CD4-positive, alpha-beta memory T cell (primary cell): ENCODE measurements around the gene IKZF2. TPM values are rescaled to one million over a fixed set of nuclear protein-coding genes. Genes with fewer than 3 reads are reported as not detected.

Experiments
- CTCF ChIA-PET: fragments of 350-600 bp; sonication (Branson Sonifier 250); formaldehyde crosslinking; loops from one replicate; lab custom pipeline; 2021; ENCODE audit warnings: inconsistent platforms; ENCODE audit not compliant: partially characterized antibody; lab: Charles Lee
- POLR2A ChIA-PET: fragments of 350-600 bp; sonication (Branson Sonifier 250); formaldehyde crosslinking; loops from one replicate; lab custom pipeline; 2021; ENCODE audit not compliant: partially characterized antibody; lab: Charles Lee
- DNase-seq, 5 donors: peaks; one replicate each; pipeline versions ENCODE4 v3.0.0 to v3.0.0-alpha.2; 2020 to 2022; ENCODE audit warnings: mixed read lengths in 1 of 5
- H3K27ac ChIP-seq: one replicate; pipeline ENCODE4 v1.7.0; 2013; ENCODE audit warnings: low read depth, low read length
- H3K27me3 ChIP-seq: 2 replicates; pipeline ENCODE4 v1.7.0; 2013; ENCODE audit warnings: mild to moderate bottlenecking, low read length, moderate library complexity; ENCODE audit not compliant: insufficient read depth
- H3K36me3 ChIP-seq: 2 replicates; pipeline ENCODE4 v1.7.0; 2013; ENCODE audit warnings: mild to moderate bottlenecking, low read length, moderate library complexity; ENCODE audit not compliant: insufficient read depth
- H3K4me1 ChIP-seq: 2 replicates; pipeline ENCODE4 v1.7.0; 2013; ENCODE audit warnings: mild to moderate bottlenecking, low read length, moderate library complexity; ENCODE audit not compliant: insufficient read depth
- H3K4me3 ChIP-seq, 2 donors: one replicate each; pipeline ENCODE4 v1.7.0; 2013; ENCODE audit warnings: low read length in 2 of 2, mild to moderate bottlenecking in 1 of 2
- H3K9me3 ChIP-seq, 2 donors: one replicate each; pipeline ENCODE4 v1.7.0; 2013; ENCODE audit warnings: low read length in 2 of 2, control low read depth in 1 of 2; ENCODE audit not compliant: control insufficient read depth in 1 of 2
- H3K27ac Mint-ChIP-seq, 7 donors: one replicate each; pipeline ENCODE4 v1.8.0; 2020 to 2021; ENCODE audit warnings: mixed read lengths in 7 of 7, mild to moderate bottlenecking in 6 of 7, inconsistent platforms in 3 of 7, moderate library complexity in 3 of 7
- H3K27me3 Mint-ChIP-seq, 2 donors: one replicate each; pipeline ENCODE4 v1.8.0; 2020 to 2021; ENCODE audit warnings: mixed read lengths in 2 of 2
- H3K36me3 Mint-ChIP-seq, 2 donors: one replicate each; pipeline ENCODE4 v1.8.0; 2020 to 2021; ENCODE audit warnings: mixed read lengths in 2 of 2, inconsistent platforms in 1 of 2, mild to moderate bottlenecking in 1 of 2
- H3K4me1 Mint-ChIP-seq, 4 donors: one replicate each; pipeline ENCODE4 v1.8.0; 2020 to 2021; ENCODE audit warnings: mixed read lengths in 4 of 4, mild to moderate bottlenecking in 1 of 4
- H3K4me3 Mint-ChIP-seq, 8 donors: one replicate each; pipeline ENCODE4 v1.8.0; 2020 to 2021; ENCODE audit warnings: mixed read lengths in 8 of 8, mild to moderate bottlenecking in 7 of 8, moderate library complexity in 6 of 8, inconsistent platforms in 3 of 8
- H3K9me3 Mint-ChIP-seq, 8 donors: one replicate each; pipeline ENCODE4 v1.8.0; 2020 to 2021; ENCODE audit warnings: mixed read lengths in 8 of 8, mild to moderate bottlenecking in 5 of 8, inconsistent platforms in 3 of 8, moderate library complexity in 1 of 8
- intact Hi-C: fragments of 100-400 bp; cut with micrococcal nuclease; formaldehyde crosslinking; loops from one replicate; pipeline ENCODE4 v1.15.1; 2023
- polyA plus RNA-seq, 2 donors: library from polyadenylated mRNA; unstranded; fragments of 300-500 nt; fragmentation: Illumina TruSeq; gene quantifications; one replicate each; pipeline ENCODE4 v1.2.3, GENCODE V29; 2021
- total RNA-seq, 2 experiments: library from RNA; stranded (reverse); gene quantifications; one replicate each; pipeline ENCODE4 v1.2.3, GENCODE V29; 2021

The IKZF2 gene
- total and polyA plus RNA-seq, 4 experiments from 2014 or later, result 0.14 to 15.0 (median 6.9) TPM

GRCh38 chr2:213086571-213086970, 64.8 kb downstream of the IKZF2 start:
- POLR2A ChIA-PET, result no interaction called here
- intact Hi-C loops, result no loop called here
- no peak overlapping the region for H3K4me3 Mint-ChIP-seq

DNA sequence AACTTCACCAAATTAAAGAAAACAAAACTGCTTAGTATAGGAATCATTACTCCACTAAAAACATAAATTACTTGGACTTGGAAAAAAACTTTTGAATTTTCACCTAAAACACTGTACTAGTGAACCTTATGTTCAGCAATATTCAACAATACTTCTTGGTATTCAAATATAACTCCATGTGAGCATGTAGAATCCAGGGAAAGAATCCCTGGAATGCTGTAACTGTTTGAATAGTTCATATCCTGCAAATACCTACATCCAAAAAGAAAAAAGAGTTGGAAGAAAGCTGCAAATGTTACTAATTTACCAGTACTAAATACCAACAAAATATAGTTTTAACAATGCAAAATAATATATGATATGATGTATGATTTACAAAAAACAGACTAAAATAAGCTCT, 65.4 kb downstream of the IKZF2 start:
- H3K27me3 ChIP-seq, result no peaks in the 10 kb centered on the region
- POLR2A ChIA-PET, result no interaction called here
- H3K4me1 Mint-ChIP-seq, result peaks cover 0 to 9% (median under 1%) of the 10 kb centered on the region in 4 donors
- H3K27ac Mint-ChIP-seq, result no peak overlapping the region
- no peak overlapping the region for H3K27ac ChIP-seq
- DNase-seq, result no peak
- H3K4me3 Mint-ChIP-seq, result no peak overlapping the region
- CTCF ChIA-PET, result no interaction called here
- H3K36me3 Mint-ChIP-seq, result no peaks in the 10 kb centered on the region
- H3K9me3 Mint-ChIP-seq, result peaks cover 0 to 3% (median 0%) of the 10 kb centered on the region in 8 donors
- H3K36me3 ChIP-seq, result no peaks in the 10 kb centered on the region
- H3K4me3 ChIP-seq, result no peak overlapping the region
- no peaks in the 10 kb centered on the region for H3K9me3 ChIP-seq
- H3K27me3 Mint-ChIP-seq, result no peaks in the 10 kb centered on the region
- intact Hi-C loops, result no loop called here
- no peaks in the 10 kb centered on the region for H3K4me1 ChIP-seq

More at GRCh38 chr2:213086571-213086970, 64.8 kb downstream of the IKZF2 start:
- H3K27ac Mint-ChIP-seq, result no peak overlapping the region
- H3K4me1 Mint-ChIP-seq, result peaks cover 0 to 5% (median under 1%) of the 10 kb centered on the region in 4 donors
- no peaks in the 10 kb centered on the region for H3K27me3 Mint-ChIP-seq
- H3K9me3 ChIP-seq, result no peaks in the 10 kb centered on the region
- CTCF ChIA-PET, result no interaction called here
- no peak overlapping the region for H3K27ac ChIP-seq
- no peak overlapping the region for H3K4me3 ChIP-seq
- H3K36me3 ChIP-seq, result no peaks in the 10 kb centered on the region
- no peaks in the 10 kb centered on the region for H3K9me3 Mint-ChIP-seq
- no peaks in the 10 kb centered on the region for H3K27me3 ChIP-seq
- H3K4me1 ChIP-seq, result no peaks in the 10 kb centered on the region
- no peak for DNase-seq
- no peaks in the 10 kb centered on the region for H3K36me3 Mint-ChIP-seq

DNA sequence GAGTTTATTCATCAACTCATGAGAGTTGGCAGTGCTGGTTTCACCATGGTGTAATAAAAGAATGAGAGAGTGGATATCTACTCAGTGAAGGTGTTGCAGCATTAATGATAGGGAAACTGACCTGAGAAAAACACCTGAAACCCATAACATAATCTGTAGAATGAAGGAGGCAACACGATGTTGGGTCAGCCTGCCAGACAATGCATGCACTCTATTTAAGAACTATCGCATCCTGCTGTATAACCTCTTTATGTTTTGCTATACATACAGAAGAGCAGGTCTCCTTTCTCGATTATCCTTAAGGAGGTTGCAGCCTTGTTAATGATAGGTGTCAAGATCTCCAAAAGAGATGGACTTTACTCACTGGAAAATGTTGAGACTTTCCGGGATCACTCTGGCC, 65.9 kb downstream of the IKZF2 start:
- no peak for DNase-seq
- no peak overlapping the region for H3K27ac ChIP-seq
- H3K27me3 ChIP-seq, result no peaks in the 10 kb centered on the region
- H3K4me1 ChIP-seq, result no peaks in the 10 kb centered on the region
- H3K36me3 ChIP-seq, result no peaks in the 10 kb centered on the region
- no peaks in the 10 kb centered on the region for H3K9me3 ChIP-seq
- intact Hi-C loops, result no loop called here
- CTCF ChIA-PET, result no interaction called here
- POLR2A ChIA-PET, result no interaction called here
- H3K27ac Mint-ChIP-seq, result no peak overlapping the region
- peaks cover 0 to 9% (median under 1%) of the 10 kb centered on the region in 4 donors for H3K4me1 Mint-ChIP-seq
- H3K4me3 ChIP-seq, result no peak overlapping the region
- H3K9me3 Mint-ChIP-seq, result peaks cover 0 to 3% (median 0%) of the 10 kb centered on the region in 8 donors
- no peak overlapping the region for H3K4me3 Mint-ChIP-seq
- H3K27me3 Mint-ChIP-seq, result no peaks in the 10 kb centered on the region
- no peaks in the 10 kb centered on the region for H3K36me3 Mint-ChIP-seq

DNA sequence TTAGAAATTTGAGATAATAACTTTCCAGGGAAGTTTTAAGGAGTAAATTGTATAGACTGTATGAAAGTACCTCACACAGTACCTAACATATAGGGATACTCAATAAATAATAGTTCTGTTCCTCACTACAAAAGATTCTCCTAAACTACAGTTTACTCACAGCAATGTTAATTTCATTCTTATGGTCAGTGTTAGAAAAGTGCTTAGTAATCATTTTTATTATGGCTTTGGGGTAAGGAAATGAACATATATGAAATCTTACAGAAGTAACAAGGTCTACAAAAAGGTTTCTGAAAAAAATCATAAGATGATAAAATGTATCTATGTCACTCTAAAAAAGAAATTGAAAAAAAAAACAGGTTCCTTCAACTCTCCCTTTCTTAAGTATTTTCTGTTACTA, 67.2 kb downstream of the IKZF2 start:
- Mint-ChIP-seq H3K27ac (no peak overlapping the region), H3K4me1 (peaks cover 0 to 9% (median 2%) of the 10 kb centered on the region in 4 donors), H3K9me3 (peaks cover 0 to 3% (median 0%) of the 10 kb centered on the region in 8 donors), H3K27me3 (no peaks in the 10 kb centered on the region), H3K36me3 (no peaks in the 10 kb centered on the region), H3K4me3 (no peak overlapping the region)
- Histone ChIP-seq H3K4me3 (no peak overlapping the region), H3K27ac (no peak overlapping the region), H3K36me3 (no peaks in the 10 kb centered on the region), H3K9me3 (no peaks in the 10 kb centered on the region), H3K4me1 (no peaks in the 10 kb centered on the region), H3K27me3 (no peaks in the 10 kb centered on the region)
- DNase-seq, result no peak
- ChIA-PET POLR2A (no interaction called here), CTCF (no interaction called here)
- intact Hi-C loops, result no loop called here

DNA sequence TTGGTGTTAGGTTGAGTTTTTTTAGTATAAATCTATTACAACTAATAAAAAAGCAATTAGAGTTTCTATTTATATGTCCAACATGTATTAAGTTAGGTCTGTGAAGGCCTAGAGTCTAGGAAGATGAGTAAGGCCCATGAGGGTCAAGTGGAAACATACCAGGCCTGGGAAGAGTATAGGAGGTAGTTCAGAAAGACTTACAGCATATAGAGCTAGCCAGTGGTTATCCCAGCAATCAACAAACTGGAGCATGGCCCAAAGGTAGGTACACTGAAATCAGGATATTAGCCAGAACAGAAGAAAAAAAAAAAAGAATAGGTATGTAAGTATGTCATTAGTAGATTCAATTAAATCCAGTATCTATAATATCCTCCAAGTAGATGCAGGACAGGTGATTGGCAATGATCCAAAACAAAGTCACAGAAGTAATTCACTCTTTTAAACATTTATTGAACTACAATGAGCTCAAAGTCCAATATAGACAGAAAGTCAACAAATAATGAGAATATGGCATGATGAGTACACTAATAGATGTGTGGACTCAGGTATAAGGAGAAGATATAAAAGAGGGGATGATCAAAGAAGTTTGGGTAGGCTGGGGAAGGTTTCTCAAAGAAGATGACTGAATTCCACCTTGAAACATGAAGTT, 70.3 kb downstream of the IKZF2 start:
- H3K9me3 ChIP-seq, result no peaks in the 10 kb centered on the region
- Mint-ChIP-seq H3K27ac (no peak overlapping the region), H3K36me3 (no peaks in the 10 kb centered on the region), H3K27me3 (no peaks in the 10 kb centered on the region), H3K4me1 (peaks cover 0 to 9% (median under 1%) of the 10 kb centered on the region in 4 donors), H3K4me3 (no peak overlapping the region), H3K9me3 (peaks cover 0 to 3% (median 0%) of the 10 kb centered on the region in 8 donors)
- no peak overlapping the region for H3K27ac ChIP-seq
- H3K27me3 ChIP-seq, result no peaks in the 10 kb centered on the region
- POLR2A ChIA-PET, result no interaction called here
- H3K36me3 ChIP-seq, result no peaks in the 10 kb centered on the region
- no peak for DNase-seq
- CTCF ChIA-PET, result no interaction called here
- H3K4me3 ChIP-seq, result no peak overlapping the region
- intact Hi-C loops, result no loop called here
- no peaks in the 10 kb centered on the region for H3K4me1 ChIP-seq

DNA sequence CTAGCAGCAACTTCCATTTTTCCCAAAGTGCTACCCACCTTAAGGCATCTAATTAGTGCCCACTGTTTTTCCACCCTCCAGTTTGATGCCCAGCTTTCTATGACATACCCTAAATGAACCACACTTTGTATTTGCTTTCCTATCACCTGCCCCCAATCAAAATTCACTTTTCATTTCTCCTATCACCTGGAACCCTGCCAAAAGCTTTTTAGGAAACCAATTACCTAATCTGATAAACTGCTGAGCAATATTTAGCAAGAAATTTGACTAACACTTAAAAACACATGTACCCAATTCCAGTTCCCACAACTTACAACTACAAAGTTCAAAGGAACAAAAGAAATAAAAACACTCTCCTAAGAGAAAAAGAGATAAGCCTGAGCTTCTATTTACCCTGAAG, 71.7 kb downstream of the IKZF2 start:
- H3K27me3 Mint-ChIP-seq, result no peaks in the 10 kb centered on the region
- Histone ChIP-seq H3K27ac (no peak overlapping the region), H3K9me3 (no peaks in the 10 kb centered on the region), H3K36me3 (no peaks in the 10 kb centered on the region), H3K4me3 (no peak overlapping the region), H3K4me1 (no peaks in the 10 kb centered on the region), H3K27me3 (no peaks in the 10 kb centered on the region)
- H3K36me3 Mint-ChIP-seq, result no peaks in the 10 kb centered on the region
- H3K4me3 Mint-ChIP-seq, result no peak overlapping the region
- CTCF ChIA-PET, result no interaction called here
- no peak overlapping the region for H3K27ac Mint-ChIP-seq
- peaks cover 0 to 3% (median 0%) of the 10 kb centered on the region in 8 donors for H3K9me3 Mint-ChIP-seq
- no peak for DNase-seq
- POLR2A ChIA-PET, result no interaction called here
- H3K4me1 Mint-ChIP-seq, result peaks cover 0 to 4% (median under 1%) of the 10 kb centered on the region in 4 donors
- intact Hi-C loops, result no loop called here

DNA sequence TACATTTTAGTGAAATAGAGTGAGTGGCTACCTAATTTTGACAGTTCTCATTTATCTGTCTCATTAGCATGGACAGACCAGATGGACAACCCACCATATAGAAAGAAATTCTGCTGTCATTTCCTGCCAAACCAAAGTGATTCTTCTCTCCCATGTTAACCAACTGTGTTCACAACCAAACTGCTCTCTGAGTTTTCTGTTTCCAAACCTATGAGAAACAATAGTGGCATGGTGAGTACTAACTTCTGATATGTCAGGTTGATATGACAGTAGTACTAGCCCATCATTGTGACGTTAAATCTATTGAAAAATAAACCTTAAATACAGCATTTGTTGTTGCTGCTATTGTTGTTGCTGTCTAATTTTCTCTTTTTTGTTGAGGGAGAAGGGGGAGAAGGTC, 72.7 kb downstream of the IKZF2 start:
- intact Hi-C loops, result no loop called here
- Mint-ChIP-seq H3K27ac (no peak overlapping the region), H3K27me3 (no peaks in the 10 kb centered on the region), H3K9me3 (peaks cover 0 to 3% (median 0%) of the 10 kb centered on the region in 8 donors), H3K36me3 (no peaks in the 10 kb centered on the region), H3K4me3 (no peak overlapping the region), H3K4me1 (peaks cover 0 to 4% (median under 1%) of the 10 kb centered on the region in 4 donors)
- H3K27me3 ChIP-seq, result no peaks in the 10 kb centered on the region
- no peak for DNase-seq
- no peaks in the 10 kb centered on the region for H3K9me3 ChIP-seq
- CTCF ChIA-PET, result no interaction called here
- no peaks in the 10 kb centered on the region for H3K4me1 ChIP-seq
- no peak overlapping the region for H3K27ac ChIP-seq
- H3K36me3 ChIP-seq, result no peaks in the 10 kb centered on the region
- H3K4me3 ChIP-seq, result no peak overlapping the region
- POLR2A ChIA-PET, result no interaction called here
